K562 (cell line): ENCODE measurements around the gene GLYATL3. TPM values are rescaled to one million over a fixed set of nuclear protein-coding genes. Genes with fewer than 3 reads are reported as not detected.

Experiments
- C11orf30 ChIP-seq: fragments of 450-650 bp; IDR thresholded peaks from 2 replicates; pipeline ENCODE4 v1.6.1; 2016; ENCODE audit warnings: low read depth, mild to moderate bottlenecking
- DACH1 ChIP-seq: fragments of 450-650 bp; IDR thresholded peaks from 2 replicates; pipeline ENCODE4 v1.6.1; 2018; ENCODE audit not compliant: partially characterized antibody
- ELF1 ChIP-seq: fragments of 200-800 bp; sonication (Bioruptor generic); IDR thresholded peaks from 2 replicates; pipeline ENCODE4 v1.6.1; 2016; ENCODE audit warnings: missing genetic modification characterization, missing compliant biosample characterization
- FOXA1 ChIP-seq: fragments of 450-650 bp; IDR thresholded peaks from 2 replicates; pipeline ENCODE4 v1.6.1; 2016; ENCODE audit warnings: mild to moderate bottlenecking, borderline replicate concordance
- FOXA3 ChIP-seq, 2 experiments: fragments of 450-650 bp in 1 of 2; sonication (generic) in 1 of 2; formaldehyde crosslinking; IDR thresholded peaks in 1 of 2; conservative IDR thresholded peaks in 1 of 2; 2 replicates each; pipeline versions ENCODE4 v1.4.0 to v1.8.0; 2020 to 2022; ENCODE audit warnings: mild to moderate bottlenecking in 2 of 2, missing genetic modification reagents in 1 of 2
- HDAC2 ChIP-seq: fragments of 450-650 bp; IDR thresholded peaks from 2 replicates; pipeline ENCODE4 v1.6.1; 2016; ENCODE audit warnings: mild to moderate bottlenecking
- HNRNPLL ChIP-seq: fragments of 200-400 bp; formaldehyde crosslinking; IDR thresholded peaks from 2 replicates; pipeline ENCODE4 v1.6.1; 2017; ENCODE audit warnings: low read length, low read depth, mild to moderate bottlenecking; ENCODE audit not compliant: poor library complexity, severe bottlenecking
- SMARCC2 ChIP-seq: fragments of 450-650 bp; IDR thresholded peaks from 2 replicates; pipeline ENCODE4 v1.6.1; 2017; ENCODE audit warnings: antibody characterized with exemption, moderate library complexity, mild to moderate bottlenecking, low read depth
- ZFX ChIP-seq: sonication (generic); formaldehyde crosslinking; IDR thresholded peaks from 2 replicates; pipeline ENCODE4 v1.8.0; 2022; ENCODE audit warnings: mild to moderate bottlenecking, missing genetic modification reagents, moderate library complexity
- ZNF316 ChIP-seq: fragments of 450-650 bp; IDR thresholded peaks from 2 replicates; pipeline ENCODE4 v1.6.1; 2016
- ZNF384 ChIP-seq: IDR thresholded peaks from 2 replicates; pipeline ENCODE4 v1.6.1; 2012; ENCODE audit warnings: low read depth, low read length, improper control_type of control experiment
- polyA plus RNA-seq, 8 experiments: library from polyadenylated mRNA; depleted of rRNA in 4 of 8; stranded (reverse) in 5 of 8; unstranded in 3 of 8; fragments of >200 nt; fragmentation: Nextera tagmentation in 2 of 8; fragmentation: Illumina TruSeq in 1 of 8; extraction: Ambion mirVana in 2 of 8; extraction: Trizol in 1 of 8; gene quantifications; 2 replicates each; pipeline versions ENCODE4 v1.2.1 to v1.2.3, GENCODE V29; 2011 to 2014; ENCODE audit warnings: inconsistent platforms in 1 of 8, missing spikeins in 1 of 8
- total RNA-seq, 7 experiments: library from RNA; depleted of rRNA in 6 of 7; stranded (reverse); fragments of >200 nt in 6 of 7; fragmentation: Illumina TruSeq in 2 of 7; extraction: Trizol in 2 of 7; gene quantifications; 2 replicates each; pipeline versions ENCODE4 v1.2.1 to v1.2.3, GENCODE V29; 2011 to 2021; ENCODE audit warnings: low replicate concordance in 1 of 7
- TF ChIP-seq, protein P1 (sequence below): sonication (generic); formaldehyde crosslinking; IDR thresholded peaks from 2 replicates; pipeline ENCODE4 v1.8.0; 2022; ENCODE audit warnings: mild to moderate bottlenecking, missing genetic modification reagents, borderline replicate concordance

Gene GLYATL3
- total and polyA plus RNA-seq, 9 of the 15 experiments (the other 6 are each of a cell fraction or from before 2014, with no cell fraction given) = not detected

DNA sequence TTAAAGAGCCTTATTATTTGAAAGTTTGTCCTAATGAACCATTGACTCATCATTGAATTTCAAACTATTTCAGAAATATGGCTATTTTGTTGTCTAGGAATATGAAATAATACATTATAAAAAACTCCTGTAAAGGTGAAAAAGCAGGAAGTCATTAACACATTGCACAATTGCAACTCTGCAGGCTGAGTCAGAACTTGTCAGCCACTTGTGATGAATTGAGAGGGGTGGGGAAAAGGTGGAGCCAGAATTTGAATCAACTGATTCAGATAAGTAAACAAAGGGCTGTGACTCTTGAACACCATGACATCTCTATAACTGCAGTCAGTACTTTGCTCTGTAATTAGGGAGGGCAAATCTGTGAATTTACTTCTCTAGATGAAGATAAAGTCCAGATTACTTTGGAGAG is 56.7 kb downstream of the GLYATL3 start (continued):
- TF ChIP-seq ZNF316 = 0 out of 2 replicates have a peak, but pooled peaks have one; percentile 17
- TF ChIP-seq HDAC2 = peak; percentile 90
- peak; percentile 59 for TF ChIP-seq DACH1
- peak; percentile 63; the same call in 1 of the 2 replicates for TF ChIP-seq C11orf30
- TF ChIP-seq SMARCC2 = peak; percentile 93
- TF ChIP-seq, protein P1, sequence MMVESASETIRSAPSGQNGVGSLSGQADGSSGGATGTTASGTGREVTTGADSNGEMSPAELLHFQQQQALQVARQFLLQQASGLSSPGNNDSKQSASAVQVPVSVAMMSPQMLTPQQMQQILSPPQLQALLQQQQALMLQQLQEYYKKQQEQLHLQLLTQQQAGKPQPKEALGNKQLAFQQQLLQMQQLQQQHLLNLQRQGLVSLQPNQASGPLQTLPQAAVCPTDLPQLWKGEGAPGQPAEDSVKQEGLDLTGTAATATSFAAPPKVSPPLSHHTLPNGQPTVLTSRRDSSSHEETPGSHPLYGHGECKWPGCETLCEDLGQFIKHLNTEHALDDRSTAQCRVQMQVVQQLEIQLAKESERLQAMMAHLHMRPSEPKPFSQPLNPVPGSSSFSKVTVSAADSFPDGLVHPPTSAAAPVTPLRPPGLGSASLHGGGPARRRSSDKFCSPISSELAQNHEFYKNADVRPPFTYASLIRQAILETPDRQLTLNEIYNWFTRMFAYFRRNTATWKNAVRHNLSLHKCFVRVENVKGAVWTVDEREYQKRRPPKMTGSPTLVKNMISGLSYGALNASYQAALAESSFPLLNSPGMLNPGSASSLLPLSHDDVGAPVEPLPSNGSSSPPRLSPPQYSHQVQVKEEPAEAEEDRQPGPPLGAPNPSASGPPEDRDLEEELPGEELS (CRISPR knock-in tag) = no peak
- peak; percentile 98 for TF ChIP-seq FOXA3 (CRISPR knock-in tag; conservative IDR thresholded peaks at IDR 0.05 in 1 of 2, IDR thresholded peaks at IDR 0.05 in 1 of 2)
- TF ChIP-seq HNRNPLL = no peak
- TF ChIP-seq FOXA1 = peak; percentile 79
- peak; percentile 72 for TF ChIP-seq ZNF384
- TF ChIP-seq ZFX (CRISPR knock-in tag) = no peak
- peak; percentile 85 for TF ChIP-seq ELF1 (tag)
